Central memory CD8-positive, alpha-beta T cell (primary cell): ENCODE measurements around the gene USP2.

ENCODE experiments used
- ATAC-seq: fragments of 150-1000 bp; cut with Tn5 transposase; replicated peaks from 2 replicates; pipeline ENCODE4 v1.10.0; 2022; ENCODE audit warnings: mild to moderate bottlenecking, moderate FRiP score, moderate number of reproducible peaks; ENCODE audit not compliant: poor library complexity, severe bottlenecking; ENCODE audit errors: extremely low read depth
- DNase-seq, 2 donors: peaks; one replicate each; pipeline ENCODE4 v3.0.0; 2021; ENCODE audit warnings: low spot score in 2 of 2
- H3K27ac Mint-ChIP-seq: one replicate; pipeline ENCODE4 v1.8.0; 2022; ENCODE audit warnings: low read depth, mild to moderate bottlenecking, moderate library complexity, mixed read lengths
- H3K27me3 Mint-ChIP-seq: one replicate; pipeline ENCODE4 v1.8.0; 2022; ENCODE audit warnings: mixed read lengths
- H3K36me3 Mint-ChIP-seq: one replicate; pipeline ENCODE4 v1.8.0; 2022; ENCODE audit warnings: mild to moderate bottlenecking, moderate library complexity, mixed read lengths; ENCODE audit not compliant: insufficient read depth
- H3K4me1 Mint-ChIP-seq: one replicate; pipeline ENCODE4 v1.8.0; 2022; ENCODE audit warnings: mixed read lengths
- H3K4me3 Mint-ChIP-seq: one replicate; pipeline ENCODE4 v1.8.0; 2022; ENCODE audit warnings: mild to moderate bottlenecking, moderate library complexity, mixed read lengths
- H3K9me3 Mint-ChIP-seq: one replicate; pipeline ENCODE4 v1.8.0; 2022; ENCODE audit warnings: mixed read lengths

The USP2 gene

GRCh38 chr11:119338965-119339588 is 42.4 kb downstream of the USP2 start:
- no peak overlapping the region for H3K27ac Mint-ChIP-seq
- peak overlapping the region; percentile 16 for H3K4me3 Mint-ChIP-seq
- H3K4me1 Mint-ChIP-seq: peaks cover 39% of the 10 kb centered on the region
- no peak for ATAC-seq
- DNase-seq: no peak
- no peaks in the 10 kb centered on the region for H3K9me3 Mint-ChIP-seq
- H3K27me3 Mint-ChIP-seq: peaks cover 48% of the 10 kb centered on the region
- H3K36me3 Mint-ChIP-seq: peaks cover 14% of the 10 kb centered on the region

- Mint-ChIP-seq H3K27ac (no peak overlapping the region), H3K4me1 (peaks cover 42% of the 10 kb centered on the region), H3K36me3 (peaks cover 15% of the 10 kb centered on the region), H3K27me3 (peaks cover 41% of the 10 kb centered on the region), H3K9me3 (no peaks in the 10 kb centered on the region), H3K4me3 (peak overlapping the region; percentile 38)
- DNase-seq (peak; percentile 54 to 62), ATAC-seq (no peak)
These were observed 43.1 kb downstream of the USP2 start for GRCh38 chr11:119338318-119338890.

- Mint-ChIP-seq H3K4me3 (no peak overlapping the region), H3K27ac (no peak overlapping the region), H3K27me3 (peaks cover 35% of the 10 kb centered on the region), H3K4me1 (peaks cover 47% of the 10 kb centered on the region), H3K9me3 (no peaks in the 10 kb centered on the region), H3K36me3 (peaks cover 17% of the 10 kb centered on the region)
- DNase-seq: no peak
- no peak for ATAC-seq
These were observed 43.7 kb downstream of the USP2 start for GRCh38 chr11:119337581-119338317.

GRCh38 chr11:119336744-119337469 is 44.6 kb downstream of the USP2 start:
- Mint-ChIP-seq H3K36me3 (peaks cover 17% of the 10 kb centered on the region), H3K4me3 (peak overlapping the region; percentile 65), H3K9me3 (no peaks in the 10 kb centered on the region), H3K27me3 (peaks cover 26% of the 10 kb centered on the region), H3K4me1 (peaks cover 47% of the 10 kb centered on the region), H3K27ac (no peak overlapping the region)
- ATAC-seq: no peak
- DNase-seq: no peak

- Mint-ChIP-seq H3K4me1 (peaks cover 47% of the 10 kb centered on the region), H3K36me3 (peaks cover 15% of the 10 kb centered on the region), H3K4me3 (peak overlapping the region; percentile 99), H3K27me3 (peaks cover 16% of the 10 kb centered on the region), H3K27ac (peak overlapping the region; percentile 97), H3K9me3 (no peaks in the 10 kb centered on the region)
- DNase-seq: no peak
- no peak for ATAC-seq
These were observed 45.6 kb downstream of the USP2 start for GRCh38 chr11:119335655-119336543.

- H3K9me3 Mint-ChIP-seq: no peaks in the 10 kb centered on the region
- DNase-seq (no peak), ATAC-seq (no peak)
- peaks cover 47% of the 10 kb centered on the region for H3K4me1 Mint-ChIP-seq
- peak overlapping the region; percentile 97 for H3K27ac Mint-ChIP-seq
- peaks cover 15% of the 10 kb centered on the region for H3K36me3 Mint-ChIP-seq
- peaks cover 11% of the 10 kb centered on the region for H3K27me3 Mint-ChIP-seq
- peak overlapping the region; percentile 99 for H3K4me3 Mint-ChIP-seq
These were observed 46.3 kb downstream of the USP2 start for GRCh38 chr11:119335091-119335654.

DNA sequence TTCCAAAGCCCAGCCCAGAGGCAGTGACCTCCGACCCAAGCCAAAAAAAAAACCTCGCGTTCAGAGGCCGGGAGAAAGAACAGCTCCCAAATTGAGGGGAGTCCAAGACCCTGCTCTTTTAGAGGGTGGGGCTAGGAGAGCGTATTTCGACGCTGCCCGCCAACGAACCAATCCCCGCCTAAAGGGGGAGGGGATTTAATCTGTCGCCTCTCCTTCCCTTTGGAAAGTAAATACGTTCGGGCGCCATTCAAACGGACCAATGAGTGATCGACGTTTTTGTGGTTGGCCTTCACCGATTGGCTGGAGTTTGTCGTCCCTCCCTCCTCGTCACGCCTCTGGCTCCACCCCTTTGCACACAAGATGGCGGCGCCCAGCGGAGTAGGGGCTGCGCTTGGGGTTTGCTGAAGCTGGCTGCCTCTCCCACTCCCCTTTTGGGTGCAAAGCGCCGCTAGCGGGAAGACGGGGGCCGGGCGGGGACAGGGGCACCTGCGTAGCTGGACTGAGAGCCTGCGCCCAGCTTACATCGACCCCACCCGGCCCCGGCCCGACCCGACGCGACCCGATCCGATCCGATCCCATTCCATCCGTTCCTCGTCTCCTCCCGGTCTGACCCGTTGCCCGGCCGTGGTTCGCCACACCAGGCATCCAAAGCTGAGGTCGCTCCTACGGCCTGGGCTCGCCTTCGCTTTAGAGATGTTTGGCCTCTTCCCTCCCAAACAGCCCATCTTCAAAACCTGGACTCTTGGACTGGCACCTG is 47.1 kb downstream of the USP2 start, which contains the start of gene RNF26:
Gene RNF26, plus strand, starts transcription at position 354 of the 757 bp plus-strand sequence. CDS start 596 bp downstream, outside the sequence.
- peak within 1 kb of the TSS; percentile 97 for H3K27ac Mint-ChIP-seq
- peaks cover 45% of the 10 kb centered on the region for H3K4me1 Mint-ChIP-seq
- H3K36me3 Mint-ChIP-seq: peaks cover 14% of the 10 kb centered on the region
- H3K9me3 Mint-ChIP-seq: no peaks in the 10 kb centered on the region
- ATAC-seq (peak; percentile 93), DNase-seq (peak; percentile 88 to 91)
- H3K27me3 Mint-ChIP-seq: peaks cover 9% of the 10 kb centered on the region
- peak within 1 kb of the TSS; percentile 99 for H3K4me3 Mint-ChIP-seq

GRCh38 chr11:119332111-119332765 is 49.3 kb downstream of the USP2 start:
- Mint-ChIP-seq H3K4me3 (peak overlapping the region; percentile 99), H3K27ac (peak overlapping the region; percentile 97), H3K27me3 (peaks cover 8% of the 10 kb centered on the region), H3K9me3 (no peaks in the 10 kb centered on the region), H3K36me3 (peaks cover 12% of the 10 kb centered on the region), H3K4me1 (peaks cover 34% of the 10 kb centered on the region)
- DNase-seq: no peak
- no peak for ATAC-seq

- DNase-seq (no peak), ATAC-seq (no peak)
- Mint-ChIP-seq H3K4me1 (peaks cover 20% of the 10 kb centered on the region), H3K27ac (no peak overlapping the region), H3K4me3 (no peak overlapping the region), H3K9me3 (no peaks in the 10 kb centered on the region), H3K36me3 (peaks cover 10% of the 10 kb centered on the region), H3K27me3 (peaks cover 8% of the 10 kb centered on the region)
These were observed 51.3 kb downstream of the USP2 start for GRCh38 chr11:119330237-119330636.

- Mint-ChIP-seq H3K27ac (no peak overlapping the region), H3K4me1 (peaks cover 11% of the 10 kb centered on the region), H3K27me3 (peaks cover 8% of the 10 kb centered on the region), H3K4me3 (no peak overlapping the region), H3K36me3 (peaks cover 5% of the 10 kb centered on the region), H3K9me3 (no peaks in the 10 kb centered on the region)
- ATAC-seq (no peak), DNase-seq (no peak)
These were observed 52.2 kb downstream of the USP2 start for GRCh38 chr11:119329320-119329719.

GRCh38 chr11:119324189-119324588 is 57.3 kb downstream of the USP2 start:
- DNase-seq (no peak), ATAC-seq (no peak)
- Mint-ChIP-seq H3K4me1 (peaks cover 23% of the 10 kb centered on the region), H3K9me3 (no peaks in the 10 kb centered on the region), H3K27me3 (peaks cover 14% of the 10 kb centered on the region), H3K36me3 (no peaks in the 10 kb centered on the region), H3K4me3 (no peak overlapping the region), H3K27ac (no peak overlapping the region)
